Fibroblast of lung (primary cell): ENCODE results near the gene RYR1.

Experiments
- EZH2 ChIP-seq: IDR thresholded peaks from 2 replicates; pipeline ENCODE4 v1.5.1; 2012; ENCODE audit warnings: low read length, control low read depth, mild to moderate bottlenecking; ENCODE audit errors: missing control alignments
- TF ChIP-seq, protein P1 (sequence below), 2 donors: IDR thresholded peaks in 1 of 2; conservative IDR thresholded peaks in 1 of 2; 1 replicate in 1 of 2; 2 replicates in 1 of 2; pipeline ENCODE4 v1.5.1; 2011 to 2012; ENCODE audit warnings: low read length in 2 of 2, control low read depth in 1 of 2, inconsistent platforms in 1 of 2, low read depth in 1 of 2, mild to moderate bottlenecking in 1 of 2

DNA sequence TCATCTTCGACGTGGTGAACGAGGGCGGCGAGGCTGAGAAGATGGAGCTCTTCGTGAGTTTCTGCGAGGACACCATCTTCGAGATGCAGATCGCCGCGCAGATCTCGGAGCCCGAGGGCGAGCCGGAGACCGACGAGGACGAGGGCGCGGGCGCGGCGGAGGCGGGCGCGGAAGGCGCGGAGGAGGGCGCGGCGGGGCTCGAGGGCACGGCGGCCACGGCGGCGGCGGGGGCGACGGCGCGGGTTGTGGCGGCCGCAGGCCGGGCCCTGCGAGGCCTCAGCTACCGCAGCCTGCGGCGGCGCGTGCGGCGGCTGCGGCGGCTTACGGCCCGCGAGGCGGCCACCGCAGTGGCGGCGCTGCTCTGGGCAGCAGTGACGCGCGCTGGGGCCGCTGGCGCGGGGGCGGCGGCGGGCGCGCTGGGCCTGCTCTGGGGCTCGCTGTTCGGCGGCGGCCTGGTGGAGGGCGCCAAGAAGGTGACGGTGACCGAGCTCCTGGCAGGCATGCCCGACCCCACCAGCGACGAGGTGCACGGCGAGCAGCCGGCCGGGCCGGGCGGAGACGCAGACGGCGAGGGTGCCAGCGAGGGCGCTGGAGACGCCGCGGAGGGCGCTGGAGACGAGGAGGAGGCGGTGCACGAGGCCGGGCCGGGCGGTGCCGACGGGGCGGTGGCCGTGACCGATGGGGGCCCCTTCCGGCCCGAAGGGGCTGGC, 131.6 kb downstream of the RYR1 start:
- TF ChIP-seq, protein P1, sequence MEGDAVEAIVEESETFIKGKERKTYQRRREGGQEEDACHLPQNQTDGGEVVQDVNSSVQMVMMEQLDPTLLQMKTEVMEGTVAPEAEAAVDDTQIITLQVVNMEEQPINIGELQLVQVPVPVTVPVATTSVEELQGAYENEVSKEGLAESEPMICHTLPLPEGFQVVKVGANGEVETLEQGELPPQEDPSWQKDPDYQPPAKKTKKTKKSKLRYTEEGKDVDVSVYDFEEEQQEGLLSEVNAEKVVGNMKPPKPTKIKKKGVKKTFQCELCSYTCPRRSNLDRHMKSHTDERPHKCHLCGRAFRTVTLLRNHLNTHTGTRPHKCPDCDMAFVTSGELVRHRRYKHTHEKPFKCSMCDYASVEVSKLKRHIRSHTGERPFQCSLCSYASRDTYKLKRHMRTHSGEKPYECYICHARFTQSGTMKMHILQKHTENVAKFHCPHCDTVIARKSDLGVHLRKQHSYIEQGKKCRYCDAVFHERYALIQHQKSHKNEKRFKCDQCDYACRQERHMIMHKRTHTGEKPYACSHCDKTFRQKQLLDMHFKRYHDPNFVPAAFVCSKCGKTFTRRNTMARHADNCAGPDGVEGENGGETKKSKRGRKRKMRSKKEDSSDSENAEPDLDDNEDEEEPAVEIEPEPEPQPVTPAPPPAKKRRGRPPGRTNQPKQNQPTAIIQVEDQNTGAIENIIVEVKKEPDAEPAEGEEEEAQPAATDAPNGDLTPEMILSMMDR (conservative IDR thresholded peaks at IDR 0.05 in 1 of 2, IDR thresholded peaks at IDR 0.05 in 1 of 2; ENCODE audit: low read depth in 1 of 2, low read length in 2 of 2), result no peak
- TF ChIP-seq EZH2, result peak; percentile 29
